GM23338 (cell line): ENCODE results near the gene ZPBP. TPM values are rescaled to one million over a fixed set of nuclear protein-coding genes. Genes with fewer than 3 reads are reported as not detected.

Experiments used
- ATAC-seq: fragments of 200-7000 bp; cut with Tn5 transposase; 3 replicates; pipeline ENCODE4 v1.9.1; 2020
- DNase-seq: peaks from one replicate; pipeline ENCODE4 v3.0.0-alpha.2; 2015; ENCODE audit warnings: low spot score
- H2AFZ ChIP-seq: fragments of 200-600 bp; sonication (generic); 2 replicates; pipeline ENCODE4 v1.8.0; 2016; ENCODE audit warnings: antibody characterized with exemption, mild to moderate bottlenecking, moderate library complexity
- H3F3A ChIP-seq: fragments of 200-600 bp; sonication (generic); replicated peaks from 2 replicates; pipeline ENCODE4 v1.8.0; 2017; ENCODE audit warnings: antibody characterized with exemption, mixed run types, low read depth
- H3K27ac ChIP-seq: fragments of 200-600 bp; sonication (generic); 2 replicates; pipeline ENCODE4 v1.6.1; 2016; ENCODE audit warnings: low read depth
- H3K27me3 ChIP-seq: fragments of 200-600 bp; sonication (generic); 2 replicates; pipeline ENCODE4 v1.8.0; 2016; ENCODE audit warnings: mild to moderate bottlenecking, mixed run types, moderate library complexity; ENCODE audit not compliant: insufficient read depth
- H3K36me3 ChIP-seq: fragments of 200-600 bp; sonication (generic); 2 replicates; pipeline ENCODE4 v1.8.0; 2016; ENCODE audit warnings: mild to moderate bottlenecking; ENCODE audit not compliant: insufficient read depth
- H3K4me1 ChIP-seq: fragments of 200-600 bp; sonication (generic); 2 replicates; pipeline ENCODE4 v1.8.0; 2016; ENCODE audit warnings: mild to moderate bottlenecking, moderate library complexity; ENCODE audit not compliant: insufficient read depth
- H3K4me2 ChIP-seq: fragments of 200-600 bp; sonication (generic); 2 replicates; pipeline ENCODE4 v1.7.1; 2017; ENCODE audit warnings: mixed run types
- H3K4me3 ChIP-seq: fragments of 200-600 bp; sonication (generic); 2 replicates; pipeline ENCODE4 v1.6.1; 2016; ENCODE audit warnings: mixed run types
- H3K79me2 ChIP-seq: fragments of 200-600 bp; sonication (generic); replicated peaks from 2 replicates; pipeline ENCODE4 v1.8.0; 2017; ENCODE audit warnings: mild to moderate bottlenecking; ENCODE audit not compliant: insufficient read depth
- H3K9me2 ChIP-seq: fragments of 200-600 bp; sonication (generic); 2 replicates; pipeline ENCODE4 v1.8.0; 2017; ENCODE audit not compliant: insufficient read depth
- H4K20me1 ChIP-seq: fragments of 200-600 bp; sonication (generic); replicated peaks from 2 replicates; pipeline ENCODE4 v1.8.0; 2017; ENCODE audit warnings: mild to moderate bottlenecking; ENCODE audit not compliant: insufficient read depth
- H3K27ac Mint-ChIP-seq: 2 replicates; pipeline ENCODE4 v1.8.0; 2020; ENCODE audit warnings: inconsistent platforms, mild to moderate bottlenecking, moderate library complexity, mixed read lengths
- H3K27me3 Mint-ChIP-seq: 3 replicates; pipeline ENCODE4 v1.8.0; 2022; ENCODE audit warnings: low read depth, mild to moderate bottlenecking, moderate library complexity, mixed read lengths, inconsistent platforms; ENCODE audit not compliant: insufficient read depth, poor library complexity
- H3K36me3 Mint-ChIP-seq: 3 replicates; pipeline ENCODE4 v1.8.0; 2021; ENCODE audit warnings: low read depth, mild to moderate bottlenecking, inconsistent platforms, moderate library complexity, mixed read lengths
- H3K4me1 Mint-ChIP-seq: 3 replicates; pipeline ENCODE4 v1.8.0; 2020; ENCODE audit warnings: mild to moderate bottlenecking, inconsistent platforms, mixed read lengths
- H3K4me3 Mint-ChIP-seq: 3 replicates; pipeline ENCODE4 v1.8.0; 2021; ENCODE audit warnings: moderate library complexity, mild to moderate bottlenecking, inconsistent platforms, mixed read lengths
- H3K9me3 Mint-ChIP-seq: 3 replicates; pipeline ENCODE4 v1.8.0; 2020; ENCODE audit warnings: moderate library complexity, mild to moderate bottlenecking, inconsistent platforms, mixed read lengths
- CREB1 ChIP-seq: fragments of 250-450 bp; sonication (Bioruptor Pico); IDR thresholded peaks from 2 replicates; pipeline ENCODE4 v1.5.0; 2020; ENCODE audit warnings: low read depth, mild to moderate bottlenecking, moderate library complexity
- CTCF ChIP-seq, 2 experiments: fragments of 200-600 bp in 1 of 2; sonication (generic) in 1 of 2; conservative IDR thresholded peaks; 2 replicates each; pipeline versions ENCODE4 v1.5.1 to v1.6.1; 2016 to 2017; ENCODE audit warnings: antibody characterized with exemption in 2 of 2, low read depth in 2 of 2, mild to moderate bottlenecking in 2 of 2, moderate library complexity in 1 of 2
- EZH2 ChIP-seq: fragments of 200-600 bp; sonication (generic); IDR thresholded peaks from one replicate; pipeline ENCODE4 v1.8.0; 2017; ENCODE audit warnings: antibody characterized with exemption, mild to moderate bottlenecking, low read depth; ENCODE audit not compliant: unreplicated experiment
- EZH2phosphoT487 ChIP-seq: fragments of 200-600 bp; sonication (generic); IDR thresholded peaks from one replicate; pipeline ENCODE4 v1.8.1; 2018; ENCODE audit warnings: antibody characterized with exemption; ENCODE audit not compliant: unreplicated experiment
- JUNB ChIP-seq: IDR thresholded peaks from one replicate; pipeline ENCODE4 v1.6.1; 2016; ENCODE audit warnings: antibody characterized with exemption; ENCODE audit not compliant: unreplicated experiment
- NANOG ChIP-seq: IDR thresholded peaks from 2 replicates; pipeline ENCODE4 v1.6.1; 2016; ENCODE audit warnings: antibody characterized with exemption, borderline replicate concordance
- POLR2AphosphoS5 ChIP-seq: IDR thresholded peaks from 2 replicates; pipeline ENCODE4 v1.6.1; 2016; ENCODE audit warnings: antibody characterized with exemption, low read depth
- STAT1 ChIP-seq: IDR thresholded peaks from one replicate; pipeline ENCODE4 v1.6.1; 2016; ENCODE audit warnings: antibody characterized with exemption; ENCODE audit not compliant: unreplicated experiment
- ZNF114 ChIP-seq: fragments of 250-450 bp; sonication (Bioruptor Pico); IDR thresholded peaks from 2 replicates; pipeline ENCODE4 v1.5.0; 2020; ENCODE audit warnings: mild to moderate bottlenecking, moderate library complexity
- ZNF331 ChIP-seq: fragments of 250-450 bp; sonication (Bioruptor Pico); IDR thresholded peaks from 2 replicates; pipeline ENCODE4 v1.5.0; 2020; ENCODE audit warnings: low read depth, mild to moderate bottlenecking, moderate library complexity
- ZNF462 ChIP-seq: fragments of 250-450 bp; sonication (Bioruptor Pico); IDR thresholded peaks from 2 replicates; pipeline ENCODE4 v1.5.0; 2020; ENCODE audit warnings: mild to moderate bottlenecking, moderate library complexity
- polyA plus RNA-seq: library from polyadenylated mRNA; unstranded; fragments of >200 nt; fragmentation: Nextera tagmentation; extraction: Ambion mirVana; gene quantifications from 2 replicates; pipeline ENCODE4 v1.2.1, GENCODE V29; 2016
- total RNA-seq: library from RNA; depleted of rRNA; stranded (reverse); fragments of >200 nt; shearing (Covaris generic); gene quantifications from 2 replicates; pipeline ENCODE4 v1.2.3, GENCODE V29; 2014
- TF ChIP-seq, protein P1 (sequence below): IDR thresholded peaks from one replicate; pipeline ENCODE4 v1.6.1; 2018; ENCODE audit warnings: antibody characterized with exemption; ENCODE audit not compliant: unreplicated experiment

Gene ZPBP
- total and polyA plus RNA-seq, 2 experiments from 2014 or later: not detected

DNA sequence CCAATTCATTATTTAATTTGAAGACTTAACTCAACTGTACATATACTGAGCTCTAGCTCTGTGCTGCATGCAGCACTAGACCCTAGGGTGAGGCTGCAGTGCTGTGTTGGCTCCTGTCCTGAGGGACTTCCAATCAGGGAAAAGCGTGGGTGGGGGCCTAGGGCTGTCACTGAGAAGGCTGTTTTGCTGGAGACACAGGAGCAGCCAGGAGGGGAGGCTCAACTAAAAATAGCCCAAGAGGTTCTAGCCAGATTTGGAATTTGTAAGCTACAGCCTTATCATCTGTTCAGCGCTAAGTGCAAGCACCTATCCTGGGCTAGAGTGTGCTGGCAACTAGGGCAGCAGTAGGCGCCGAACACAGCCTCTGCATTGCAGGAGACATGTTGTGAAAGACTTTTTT, 198.5 kb downstream of the ZPBP start:
- Histone ChIP-seq H3K79me2 (no peaks in the 10 kb centered on the region), H3K4me2 (no peak overlapping the region), H3K9me2 (no peaks in the 10 kb centered on the region), H3K4me1 (no peaks in the 10 kb centered on the region), H4K20me1 (no peaks in the 10 kb centered on the region), H3K4me3 (no peak overlapping the region), H3F3A (no peaks in the 10 kb centered on the region), H2AFZ (no peak overlapping the region), H3K27me3 (no peaks in the 10 kb centered on the region), H3K36me3 (no peaks in the 10 kb centered on the region), H3K27ac (no peak overlapping the region)
- no peak overlapping the region for H3K27ac Mint-ChIP-seq
- H3K36me3 Mint-ChIP-seq: peaks cover 8% of the 10 kb centered on the region; the same call in 1 of the 3 replicates
- no peaks in the 10 kb centered on the region for H3K27me3 Mint-ChIP-seq
- H3K4me3 Mint-ChIP-seq: no peak overlapping the region
- no peak for DNase-seq
- TF ChIP-seq POLR2AphosphoS5 (no peak), ZNF114 (CRISPR knock-in tag) (no peak), STAT1 (no peak), ZNF331 (CRISPR knock-in tag) (no peak), NANOG (no peak), JUNB (no peak), EZH2phosphoT487 (no peak), CREB1 (CRISPR knock-in tag) (no peak), EZH2 (no peak), ZNF462 (CRISPR knock-in tag) (no peak), CTCF (conservative IDR thresholded peaks at IDR 0.05; ENCODE audit: low read depth in 2 of 2) (no peak)
- TF ChIP-seq, protein P1, sequence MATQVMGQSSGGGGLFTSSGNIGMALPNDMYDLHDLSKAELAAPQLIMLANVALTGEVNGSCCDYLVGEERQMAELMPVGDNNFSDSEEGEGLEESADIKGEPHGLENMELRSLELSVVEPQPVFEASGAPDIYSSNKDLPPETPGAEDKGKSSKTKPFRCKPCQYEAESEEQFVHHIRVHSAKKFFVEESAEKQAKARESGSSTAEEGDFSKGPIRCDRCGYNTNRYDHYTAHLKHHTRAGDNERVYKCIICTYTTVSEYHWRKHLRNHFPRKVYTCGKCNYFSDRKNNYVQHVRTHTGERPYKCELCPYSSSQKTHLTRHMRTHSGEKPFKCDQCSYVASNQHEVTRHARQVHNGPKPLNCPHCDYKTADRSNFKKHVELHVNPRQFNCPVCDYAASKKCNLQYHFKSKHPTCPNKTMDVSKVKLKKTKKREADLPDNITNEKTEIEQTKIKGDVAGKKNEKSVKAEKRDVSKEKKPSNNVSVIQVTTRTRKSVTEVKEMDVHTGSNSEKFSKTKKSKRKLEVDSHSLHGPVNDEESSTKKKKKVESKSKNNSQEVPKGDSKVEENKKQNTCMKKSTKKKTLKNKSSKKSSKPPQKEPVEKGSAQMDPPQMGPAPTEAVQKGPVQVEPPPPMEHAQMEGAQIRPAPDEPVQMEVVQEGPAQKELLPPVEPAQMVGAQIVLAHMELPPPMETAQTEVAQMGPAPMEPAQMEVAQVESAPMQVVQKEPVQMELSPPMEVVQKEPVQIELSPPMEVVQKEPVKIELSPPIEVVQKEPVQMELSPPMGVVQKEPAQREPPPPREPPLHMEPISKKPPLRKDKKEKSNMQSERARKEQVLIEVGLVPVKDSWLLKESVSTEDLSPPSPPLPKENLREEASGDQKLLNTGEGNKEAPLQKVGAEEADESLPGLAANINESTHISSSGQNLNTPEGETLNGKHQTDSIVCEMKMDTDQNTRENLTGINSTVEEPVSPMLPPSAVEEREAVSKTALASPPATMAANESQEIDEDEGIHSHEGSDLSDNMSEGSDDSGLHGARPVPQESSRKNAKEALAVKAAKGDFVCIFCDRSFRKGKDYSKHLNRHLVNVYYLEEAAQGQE: no peak
- peaks cover 2% of the 10 kb centered on the region; the same call in 2 of the 3 replicates for H3K9me3 Mint-ChIP-seq
- no peak for ATAC-seq
- peaks cover 4% of the 10 kb centered on the region for H3K4me1 Mint-ChIP-seq
